Uterus (tissue), 4 donors: ENCODE data around the gene CELSR3. TPM values are rescaled to one million over a fixed set of nuclear protein-coding genes. Genes with fewer than 3 reads are reported as not detected.

Source experiments
- DNase-seq, 2 donors: peaks; one replicate each; pipeline ENCODE4 v3.0.0-alpha.2; 2019 to 2020
- H3K27ac ChIP-seq, 2 donors: fragments of 200-600 bp; sonication (generic); 1 replicate in 1 of 2; 2 replicates in 1 of 2; pipeline ENCODE4 v1.5.1; 2016 to 2018
- H3K27me3 ChIP-seq, 2 donors: fragments of 200-600 bp; sonication (generic); one replicate each; pipeline ENCODE4 v1.5.1; 2018 to 2019; ENCODE audit warnings: control low read depth in 1 of 2
- H3K36me3 ChIP-seq, 2 donors: fragments of 200-600 bp; sonication (generic); one replicate each; pipeline ENCODE4 v1.5.1; 2019; ENCODE audit warnings: control low read depth in 1 of 2
- H3K4me1 ChIP-seq, 2 donors: fragments of 200-600 bp; sonication (generic); one replicate each; pipeline ENCODE4 v1.5.1; 2018 to 2019; ENCODE audit warnings: control low read depth in 1 of 2
- H3K4me3 ChIP-seq, 2 donors: fragments of 200-600 bp; sonication (generic); 1 replicate in 1 of 2; 2 replicates in 1 of 2; pipeline ENCODE4 v1.5.1; 2018 to 2019; ENCODE audit warnings: mild to moderate bottlenecking in 1 of 2
- H3K9me3 ChIP-seq, 2 donors: fragments of 200-600 bp; sonication (generic); one replicate each; pipeline ENCODE4 v1.5.1; 2019; ENCODE audit warnings: control low read depth in 1 of 2
- CTCF ChIP-seq, 4 experiments: fragments of 200-600 bp in 2 of 4; fragments of 450-650 bp in 2 of 4; sonication (generic) in 2 of 4; IDR thresholded peaks; one replicate each; pipeline ENCODE4 v1.5.1; 2016 to 2019; ENCODE audit warnings: antibody characterized with exemption in 4 of 4, mild to moderate bottlenecking in 2 of 4, moderate library complexity in 1 of 4
- POLR2A ChIP-seq, 2 donors: fragments of 450-650 bp; IDR thresholded peaks; one replicate each; pipeline ENCODE4 v1.6.1; 2016; ENCODE audit warnings: antibody characterized with exemption in 2 of 2, mild to moderate bottlenecking in 1 of 2, moderate library complexity in 1 of 2
- intact Hi-C: fragments of 100-400 bp; cut with DNase I; formaldehyde crosslinking; loops from one replicate; pipeline ENCODE4 v1.15.1; 2023; ENCODE audit warnings: low total_unique reads
- total RNA-seq, 4 donors: library from RNA; depleted of rRNA in 3 of 4; stranded (reverse); fragments of >200 nt in 3 of 4; gene quantifications; one replicate each; pipeline versions ENCODE4 v1.1.0 to v1.2.4, GENCODE V29; 2014 to 2023
- donor health status: DM: yes; HTN: yes; CAD: no.

CELSR3 gene
- total RNA-seq, 4 donors from 2014 or later = under 0.01 to 3.4 (median 1.3) TPM; not detected in 1

- intact Hi-C loops = no loop called here
- Histone ChIP-seq H3K4me1 (peaks cover 0 to 4% of the 10 kb centered on the region in 2 donors), H3K27ac (peak overlapping the region; percentile 3 to 64), H3K27me3 (no peaks in the 10 kb centered on the region), H3K36me3 (no peaks in the 10 kb centered on the region), H3K9me3 (no peaks in the 10 kb centered on the region), H3K4me3 (peak overlapping the region; percentile 26 to 40)
- TF ChIP-seq POLR2A (IDR thresholded peaks at IDR 0.05) (peak in 1 of 2 donors; percentile 32), CTCF (IDR thresholded peaks at IDR 0.05) (peak; percentile 41 to 84 (median 67))
- peak; percentile 79 to 80 for DNase-seq
These were observed 6.4 kb downstream of the CELSR3 start for GRCh38 chr3:48656061-48656840.

GRCh38 chr3:48655606-48656005 is 7.1 kb downstream of the CELSR3 start:
- no peaks in the 10 kb centered on the region for H3K9me3 ChIP-seq
- peak overlapping the region; percentile 26 to 40 for H3K4me3 ChIP-seq
- H3K27me3 ChIP-seq = no peaks in the 10 kb centered on the region
- no peaks in the 10 kb centered on the region for H3K36me3 ChIP-seq
- H3K4me1 ChIP-seq = no peaks in the 10 kb centered on the region
- intact Hi-C loops = no loop called here
- H3K27ac ChIP-seq = peak overlapping the region; percentile 3 to 64
- DNase-seq = no peak
- TF ChIP-seq CTCF (IDR thresholded peaks at IDR 0.05) (no peak), POLR2A (IDR thresholded peaks at IDR 0.05) (no peak)

- no peaks in the 10 kb centered on the region for H3K9me3 ChIP-seq
- no peaks in the 10 kb centered on the region for H3K27me3 ChIP-seq
- H3K4me1 ChIP-seq = no peaks in the 10 kb centered on the region
- H3K36me3 ChIP-seq = no peaks in the 10 kb centered on the region
- TF ChIP-seq POLR2A (IDR thresholded peaks at IDR 0.05) = no peak
- TF ChIP-seq CTCF (IDR thresholded peaks at IDR 0.05) = no peak
- H3K27ac ChIP-seq = no peak overlapping the region
- no peak overlapping the region for H3K4me3 ChIP-seq
- intact Hi-C loops = no loop called here
- no peak for DNase-seq
These were observed 7.6 kb downstream of the CELSR3 start for GRCh38 chr3:48655063-48655462.

GRCh38 chr3:48652923-48653715 is 9.6 kb downstream of the CELSR3 start:
- TF ChIP-seq CTCF (IDR thresholded peaks at IDR 0.05) (no peak), POLR2A (IDR thresholded peaks at IDR 0.05) (no peak)
- intact Hi-C loops = no loop called here
- no peak for DNase-seq
- Histone ChIP-seq H3K4me1 (no peaks in the 10 kb centered on the region), H3K27me3 (no peaks in the 10 kb centered on the region), H3K9me3 (no peaks in the 10 kb centered on the region), H3K27ac (no peak overlapping the region), H3K4me3 (no peak overlapping the region), H3K36me3 (no peaks in the 10 kb centered on the region)

- no peaks in the 10 kb centered on the region for H3K27me3 ChIP-seq
- no peaks in the 10 kb centered on the region for H3K9me3 ChIP-seq
- H3K4me3 ChIP-seq = no peak overlapping the region
- no peaks in the 10 kb centered on the region for H3K36me3 ChIP-seq
- intact Hi-C loops = no loop called here
- no peak for DNase-seq
- no peaks in the 10 kb centered on the region for H3K4me1 ChIP-seq
- no peak overlapping the region for H3K27ac ChIP-seq
- TF ChIP-seq POLR2A (IDR thresholded peaks at IDR 0.05) (no peak), CTCF (IDR thresholded peaks at IDR 0.05) (no peak)
These were observed 10.9 kb downstream of the CELSR3 start for GRCh38 chr3:48651771-48652170.
